ENCODE measurements around the gene LAPTM5.
A peak's percentile ranks its signal among the peaks of the same experiment; 100 is the strongest.

Gene LAPTM5

GRCh38 chr1:30755746-30756145, 1.8 kb downstream of the LAPTM5 start:
- no peak for DNase-seq (ENCODE audit: low spot score)

GRCh38 chr1:30755334-30755733, 2.2 kb downstream of the LAPTM5 start:
- no peak for DNase-seq (ENCODE audit: low spot score)

- DNase-seq (ENCODE audit: low spot score) = no peak
Measured at GRCh38 chr1:30754684-30755171, 2.8 kb downstream of the LAPTM5 start.

- no peak for DNase-seq (ENCODE audit: low spot score)
Measured at GRCh38 chr1:30753660-30754123, 3.9 kb downstream of the LAPTM5 start.

GRCh38 chr1:30753118-30753517, 4.5 kb downstream of the LAPTM5 start:
- DNase-seq (ENCODE audit: low spot score) = no peak

GRCh38 chr1:30752651-30752908, 5.0 kb downstream of the LAPTM5 start:
- no peak for DNase-seq (ENCODE audit: low spot score)

- no peak for DNase-seq (ENCODE audit: low spot score)
Measured at GRCh38 chr1:30751830-30752650, 5.5 kb downstream of the LAPTM5 start.

- no peak for DNase-seq (ENCODE audit: low spot score)
Measured at GRCh38 chr1:30750731-30751291, 6.8 kb downstream of the LAPTM5 start.

GRCh38 chr1:30749691-30750583, 7.6 kb downstream of the LAPTM5 start:
- no peak for DNase-seq (ENCODE audit: low spot score)

- DNase-seq (ENCODE audit: low spot score) = no peak
Measured at GRCh38 chr1:30748699-30749401, 8.7 kb downstream of the LAPTM5 start.

GRCh38 chr1:30748098-30748698, 9.4 kb downstream of the LAPTM5 start:
- DNase-seq (ENCODE audit: low spot score) = no peak

- no peak for DNase-seq (ENCODE audit: low spot score)
Measured at GRCh38 chr1:30747033-30748008, 10.3 kb downstream of the LAPTM5 start.

- no peak for DNase-seq (ENCODE audit: low spot score)
Measured at GRCh38 chr1:30746212-30747032, 11.2 kb downstream of the LAPTM5 start.

GRCh38 chr1:30745834-30746208, 11.8 kb downstream of the LAPTM5 start:
- DNase-seq (ENCODE audit: low spot score) = no peak

- no peak for DNase-seq (ENCODE audit: low spot score)
Measured at GRCh38 chr1:30745156-30745833, 12.3 kb downstream of the LAPTM5 start.

GRCh38 chr1:30744060-30744756, 13.4 kb downstream of the LAPTM5 start:
- no peak for DNase-seq (ENCODE audit: low spot score)

- peak; percentile 75 for DNase-seq (ENCODE audit: low spot score)
Measured at GRCh38 chr1:30743584-30744059, 14.0 kb downstream of the LAPTM5 start.

- DNase-seq (ENCODE audit: low spot score) = no peak
Measured at GRCh38 chr1:30742963-30743559, 14.5 kb downstream of the LAPTM5 start.

Measured in kidney capillary endothelial cell (primary cell).